Activated naive CD4-positive, alpha-beta T cell treated with anti-CD3 and anti-CD28 coated beads for 36 hours (primary cell): ENCODE results near the gene RND1. TPM values are rescaled to one million over a fixed set of nuclear protein-coding genes. Genes with fewer than 3 reads are reported as not detected.
"Not testable (repeated sequence)": the region's sequence is repeated elsewhere in the genome, so short reads cannot be mapped to it uniquely, and the experiment has no call there.

Experiments used
- CTCF ChIA-PET: fragments of 350-600 bp; sonication (Branson Sonifier 250); formaldehyde crosslinking; loops from one replicate; lab custom pipeline; 2021; ENCODE audit warnings: antibody characterized with exemption; lab: Charles Lee
- DNase-seq: peaks from one replicate; pipeline ENCODE4 v3.0.0-alpha.2; 2020
- H3K27ac Mint-ChIP-seq: one replicate; pipeline ENCODE4 v1.8.0; 2021; ENCODE audit warnings: mild to moderate bottlenecking, mixed read lengths
- H3K27me3 Mint-ChIP-seq: one replicate; pipeline ENCODE4 v1.8.0; 2021; ENCODE audit warnings: low read depth, mixed read lengths
- H3K36me3 Mint-ChIP-seq: one replicate; pipeline ENCODE4 v1.8.0; 2021; ENCODE audit warnings: low read depth, mixed read lengths
- H3K4me1 Mint-ChIP-seq: one replicate; pipeline ENCODE4 v1.8.0; 2021; ENCODE audit warnings: low read depth, mixed read lengths
- H3K4me3 Mint-ChIP-seq: one replicate; pipeline ENCODE4 v1.8.0; 2021; ENCODE audit warnings: mild to moderate bottlenecking, moderate library complexity, mixed read lengths
- H3K9me3 Mint-ChIP-seq: one replicate; pipeline ENCODE4 v1.8.0; 2021; ENCODE audit warnings: mixed read lengths
- intact Hi-C: fragments of 100-400 bp; cut with micrococcal nuclease; formaldehyde crosslinking; loops from one replicate; pipeline ENCODE4 v1.15.1; 2023
- total RNA-seq, 2 experiments: library from RNA; stranded (reverse); gene quantifications; one replicate each; pipeline ENCODE4 v1.2.3, GENCODE V29; 2021

Gene RND1
- total RNA-seq, 2 experiments from 2014 or later = 6.8 to 7.4 TPM

DNA sequence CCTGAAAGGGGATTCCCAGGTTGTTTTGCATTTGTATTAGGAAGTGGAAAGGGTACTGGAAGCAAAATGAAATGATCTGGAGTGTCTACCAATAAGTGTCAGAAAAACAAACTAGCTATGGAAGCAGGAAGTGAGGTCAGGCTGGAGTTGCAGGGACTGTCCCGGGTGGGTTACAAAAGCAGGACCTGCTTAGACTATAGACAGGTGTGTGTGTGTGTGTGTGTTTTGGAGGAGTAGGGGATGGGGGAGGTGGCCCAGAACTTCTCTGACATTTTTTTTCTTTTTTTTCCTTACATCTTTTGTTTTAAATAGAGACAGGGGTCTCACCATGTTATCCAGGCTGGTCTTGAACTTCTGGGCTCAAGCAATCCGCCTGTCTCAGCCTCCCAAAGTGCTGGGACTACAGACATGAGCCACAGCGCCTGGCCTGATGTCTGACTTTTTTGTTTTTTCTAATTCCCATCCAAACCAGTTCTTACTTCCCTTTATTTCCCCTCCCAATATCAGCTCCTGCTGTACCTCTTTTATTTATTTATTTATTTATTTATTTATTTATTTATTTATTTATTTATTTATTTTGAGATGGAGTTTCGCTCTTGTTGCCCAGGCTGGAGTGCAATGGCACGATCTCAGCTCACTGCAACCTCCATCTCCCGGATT lies 512 bp upstream of the RND1 start:
- H3K36me3 Mint-ChIP-seq = peaks cover 2% of the 10 kb centered on the region
- no peaks in the 10 kb centered on the region for H3K9me3 Mint-ChIP-seq
- intact Hi-C loops = loop anchor here (1.0 kb wide), 3 partner anchors 14 to 184 kb away; partner anchors contain the start of genes DDX23, KANSL2 and PRKAG1
- H3K4me3 Mint-ChIP-seq = peak overlapping the region; percentile 87
- H3K27me3 Mint-ChIP-seq = peaks cover 22% of the 10 kb centered on the region
- peaks cover 20% of the 10 kb centered on the region for H3K4me1 Mint-ChIP-seq
- peak overlapping the region; percentile 62 for H3K27ac Mint-ChIP-seq
- CTCF ChIA-PET = interaction anchor here (0.7 to 9.2 kb wide), 9 partner anchors 12 to 222 kb away, joined by 3 to 86 read pairs (median 4); partner anchors contain the start of gene DDX23
- DNase-seq = no peak

DNA sequence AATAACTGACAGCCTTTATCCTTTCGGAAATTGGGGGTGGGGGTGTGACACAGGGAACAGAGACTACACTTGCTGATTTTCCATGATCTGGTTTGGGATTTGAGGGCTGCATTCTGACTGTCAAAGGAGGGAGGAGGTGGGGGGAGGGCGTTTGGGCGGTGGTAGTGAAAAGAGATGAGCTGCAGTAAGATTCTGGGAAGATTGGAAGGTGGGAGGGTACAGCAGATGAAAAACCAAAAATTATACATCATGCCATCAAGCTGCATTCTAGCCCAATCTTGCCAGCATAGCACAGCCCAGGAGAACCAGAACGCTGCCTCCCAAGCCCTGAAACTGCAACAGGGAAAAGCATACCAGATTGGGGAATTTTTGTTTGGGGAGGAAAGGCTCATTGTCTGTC lies 2.4 kb downstream of the RND1 start:
- Mint-ChIP-seq H3K27ac (no peak overlapping the region), H3K4me3 (no peak overlapping the region), H3K27me3 (peaks cover 22% of the 10 kb centered on the region), H3K4me1 (peaks cover 22% of the 10 kb centered on the region), H3K9me3 (no peaks in the 10 kb centered on the region), H3K36me3 (peaks cover 5% of the 10 kb centered on the region)
- intact Hi-C loops = no loop called here
- CTCF ChIA-PET = interaction anchor here (0.8 to 9.2 kb wide), 5 partner anchors 9 to 125 kb away, joined by 3 to 86 read pairs (median 3); partner anchors contain the start of gene DDX23
- no peak for DNase-seq

DNA sequence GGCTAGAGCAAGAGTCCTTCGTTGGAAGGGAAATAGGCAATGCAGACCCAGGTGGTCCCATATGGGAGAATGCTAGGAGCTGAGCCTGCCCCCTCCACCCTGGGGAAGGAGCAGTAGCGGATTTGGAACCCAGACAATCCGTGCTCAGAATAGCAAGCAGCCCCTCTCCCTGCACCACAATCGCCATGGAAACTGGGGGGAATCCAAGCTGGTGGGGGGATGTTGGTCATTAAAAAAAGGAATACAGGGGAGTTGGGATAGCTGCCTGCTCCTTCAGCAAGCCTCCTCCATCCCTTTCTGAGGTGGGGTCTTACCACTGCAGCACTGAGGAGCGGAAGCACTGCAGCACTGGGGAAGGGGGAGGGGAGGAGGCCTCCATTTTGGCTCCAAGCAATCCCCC lies 2.9 kb downstream of the RND1 start:
- Mint-ChIP-seq H3K27ac (no peak overlapping the region), H3K4me1 (peaks cover 22% of the 10 kb centered on the region), H3K27me3 (peaks cover 22% of the 10 kb centered on the region), H3K4me3 (no peak overlapping the region), H3K9me3 (no peaks in the 10 kb centered on the region), H3K36me3 (peaks cover 5% of the 10 kb centered on the region)
- DNase-seq = no peak
- CTCF ChIA-PET = interaction anchor here (1.2 to 9.2 kb wide), 4 partner anchors 9 to 125 kb away, joined by 3 to 86 read pairs (median 11); partner anchors contain the start of gene DDX23
- intact Hi-C loops = no loop called here

DNA sequence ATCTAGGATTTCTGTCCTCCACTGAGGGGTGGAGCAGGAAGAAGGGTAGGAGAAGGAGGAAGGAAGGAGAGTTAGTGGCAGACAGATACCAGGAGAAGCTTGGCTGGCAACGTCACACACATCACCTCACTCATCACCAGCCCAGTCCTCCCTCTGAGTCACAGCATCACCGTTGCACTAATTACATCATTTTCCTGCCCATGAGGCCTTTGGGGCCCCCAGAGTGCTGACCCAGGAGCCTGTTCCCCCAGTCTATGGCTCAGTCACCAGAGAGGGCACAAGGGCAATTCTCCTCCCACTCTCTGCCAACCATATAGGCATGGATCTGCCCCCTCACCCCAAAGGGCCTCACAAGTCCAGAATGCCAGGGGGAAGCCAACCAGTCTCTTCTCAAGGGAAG lies 4.6 kb downstream of the RND1 start:
- no peaks in the 10 kb centered on the region for H3K9me3 Mint-ChIP-seq
- H3K27ac Mint-ChIP-seq = no peak overlapping the region
- H3K27me3 Mint-ChIP-seq = peaks cover 22% of the 10 kb centered on the region
- intact Hi-C loops = no loop called here
- H3K4me1 Mint-ChIP-seq = peaks cover 20% of the 10 kb centered on the region
- CTCF ChIA-PET = interaction anchor here (0.6 to 9.2 kb wide), 4 partner anchors 7 to 127 kb away, joined by 3 to 86 read pairs (median 5); partner anchors contain the start of gene DDX23
- no peak overlapping the region for H3K4me3 Mint-ChIP-seq
- no peak for DNase-seq
- H3K36me3 Mint-ChIP-seq = peaks cover 5% of the 10 kb centered on the region

DNA sequence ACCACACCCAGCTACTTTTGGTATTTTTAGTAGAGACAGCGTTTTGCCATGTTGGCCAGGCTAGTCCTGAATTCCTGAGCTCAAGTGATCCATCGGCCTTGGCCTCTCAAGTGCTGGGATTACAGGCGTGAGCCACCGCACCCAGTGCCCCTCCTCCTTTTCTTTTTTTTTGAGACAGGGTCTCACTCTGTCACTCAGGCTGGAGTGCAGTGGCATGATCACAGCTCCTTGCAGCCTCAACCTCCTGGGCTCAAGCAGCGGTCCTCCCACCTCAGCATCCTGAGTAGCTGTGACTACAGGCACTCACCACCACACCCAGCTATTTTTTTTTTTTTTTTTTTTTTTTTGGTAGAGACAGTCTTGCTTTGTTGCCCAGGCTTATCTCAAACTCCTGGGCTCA lies 5.4 kb downstream of the RND1 start:
- H3K9me3 Mint-ChIP-seq, DNase-seq, H3K36me3 Mint-ChIP-seq, intact Hi-C loops, H3K27ac Mint-ChIP-seq, H3K4me3 Mint-ChIP-seq: not testable (repeated sequence)
- Mint-ChIP-seq H3K27me3 (peaks cover 22% of the 10 kb centered on the region), H3K4me1 (peaks cover 17% of the 10 kb centered on the region)
- CTCF ChIA-PET = interaction anchor here (1.0 to 1.8 kb wide), 4 partner anchors 8 to 128 kb away, joined by 3 to 5 read pairs (median 4); partner anchors contain the start of gene DDX23

DNA sequence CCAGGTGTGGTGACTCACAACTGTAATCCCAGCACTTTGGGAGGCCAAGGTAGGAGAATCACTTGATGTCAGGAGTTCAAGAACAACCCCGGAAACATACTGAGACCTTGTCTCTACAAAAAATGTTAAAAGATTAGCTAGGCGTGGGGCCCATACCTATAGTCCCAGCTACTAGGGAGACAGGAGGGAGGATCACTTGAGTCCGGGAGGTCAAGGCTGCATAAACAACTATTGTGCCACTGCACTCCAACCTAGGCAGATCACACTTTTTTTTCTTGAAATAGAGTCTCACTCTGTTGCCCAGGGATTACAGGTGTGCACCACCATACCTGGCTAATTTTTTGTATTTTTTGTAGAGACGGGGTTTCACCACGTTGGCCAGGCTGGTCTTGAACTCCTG lies 6.1 kb downstream of the RND1 start:
- intact Hi-C loops = no loop called here
- H3K27ac Mint-ChIP-seq = no peak overlapping the region
- CTCF ChIA-PET = interaction anchor here (1.3 to 1.8 kb wide), 2 partner anchors 13 to 30 kb away, joined by 3 to 4 read pairs; no protein-coding TSS in a partner anchor
- H3K4me1 Mint-ChIP-seq = peaks cover 10% of the 10 kb centered on the region
- no peak for DNase-seq
- H3K9me3 Mint-ChIP-seq = no peaks in the 10 kb centered on the region
- peaks cover 5% of the 10 kb centered on the region for H3K36me3 Mint-ChIP-seq
- peaks cover 17% of the 10 kb centered on the region for H3K27me3 Mint-ChIP-seq
- H3K4me3 Mint-ChIP-seq = no peak overlapping the region

DNA sequence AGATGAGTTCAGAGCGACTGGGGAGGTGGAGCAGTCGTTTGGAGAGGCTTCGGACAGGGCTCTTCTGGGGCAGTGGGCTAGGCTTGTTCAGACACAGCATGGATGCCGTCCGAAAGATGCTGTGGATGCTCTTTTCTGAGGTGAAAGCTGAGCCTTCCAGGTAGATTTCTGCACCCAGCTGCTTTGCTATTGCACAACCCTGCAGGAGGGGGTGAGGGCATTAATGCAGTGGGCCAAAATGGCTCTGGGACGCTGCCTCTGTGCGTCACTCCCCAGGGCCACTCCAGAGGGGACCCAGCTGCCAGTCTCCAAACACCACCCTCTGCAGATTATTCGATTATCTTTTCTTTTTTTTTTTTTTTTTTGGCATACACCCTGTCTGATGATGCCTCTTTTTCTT lies 7.6 kb downstream of the RND1 start:
- peaks cover 4% of the 10 kb centered on the region for H3K27me3 Mint-ChIP-seq
- H3K9me3 Mint-ChIP-seq = no peaks in the 10 kb centered on the region
- H3K36me3 Mint-ChIP-seq = peaks cover 5% of the 10 kb centered on the region
- no peak for DNase-seq
- no peak overlapping the region for H3K4me3 Mint-ChIP-seq
- peaks cover 4% of the 10 kb centered on the region for H3K4me1 Mint-ChIP-seq
- intact Hi-C loops = no loop called here
- H3K27ac Mint-ChIP-seq = no peak overlapping the region
- CTCF ChIA-PET = interaction anchor here (1.6 to 9.6 kb wide), 2 partner anchors 31 to 130 kb away, joined by 5 to 275 read pairs; no protein-coding TSS in a partner anchor

DNA sequence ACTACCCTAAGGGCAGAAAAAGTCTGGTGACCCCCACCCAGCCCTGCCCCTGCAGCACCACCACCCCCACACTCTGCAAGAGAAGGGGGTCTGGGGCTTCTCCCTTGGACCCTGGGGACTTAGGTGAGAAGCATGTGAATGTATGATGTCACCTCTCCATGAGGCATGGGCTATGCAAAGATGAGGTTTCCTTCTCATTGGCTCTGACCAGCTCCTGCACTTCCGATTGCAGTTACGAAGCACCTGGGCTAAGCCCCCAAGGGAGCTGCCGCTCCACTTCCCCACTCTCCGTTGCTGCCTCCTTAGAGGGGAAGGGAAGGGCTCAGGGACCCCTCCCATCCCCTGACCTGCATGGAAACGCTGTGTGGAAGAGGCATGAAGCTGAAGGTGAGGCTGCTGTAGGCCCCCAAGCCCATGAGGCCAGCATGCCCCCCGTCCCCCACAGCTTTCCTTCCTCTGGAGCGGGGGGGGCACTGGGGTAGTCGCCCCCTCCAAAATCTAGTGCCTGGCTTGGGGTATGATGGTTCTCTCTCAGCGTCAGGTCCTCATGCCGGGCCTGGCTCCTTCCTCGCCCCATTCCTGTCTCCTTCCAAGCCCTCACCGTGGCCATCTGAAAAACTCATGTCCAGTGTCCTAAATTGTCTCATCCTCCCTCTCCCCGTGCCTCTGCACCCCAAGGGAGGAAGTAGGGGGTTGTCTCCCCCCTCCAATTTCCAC lies 8.2 kb downstream of the RND1 start:
- DNase-seq = no peak
- intact Hi-C loops = no loop called here
- H3K4me3 Mint-ChIP-seq = no peak overlapping the region
- H3K4me1 Mint-ChIP-seq = peaks cover 8% of the 10 kb centered on the region
- no peak overlapping the region for H3K27ac Mint-ChIP-seq
- CTCF ChIA-PET = interaction anchor here (1.6 to 9.6 kb wide), 4 partner anchors 8 to 131 kb away, joined by 5 to 275 read pairs (median 46); partner anchors contain the start of gene RND1
- H3K36me3 Mint-ChIP-seq = peaks cover 3% of the 10 kb centered on the region
- no peaks in the 10 kb centered on the region for H3K9me3 Mint-ChIP-seq
- no peaks in the 10 kb centered on the region for H3K27me3 Mint-ChIP-seq

DNA sequence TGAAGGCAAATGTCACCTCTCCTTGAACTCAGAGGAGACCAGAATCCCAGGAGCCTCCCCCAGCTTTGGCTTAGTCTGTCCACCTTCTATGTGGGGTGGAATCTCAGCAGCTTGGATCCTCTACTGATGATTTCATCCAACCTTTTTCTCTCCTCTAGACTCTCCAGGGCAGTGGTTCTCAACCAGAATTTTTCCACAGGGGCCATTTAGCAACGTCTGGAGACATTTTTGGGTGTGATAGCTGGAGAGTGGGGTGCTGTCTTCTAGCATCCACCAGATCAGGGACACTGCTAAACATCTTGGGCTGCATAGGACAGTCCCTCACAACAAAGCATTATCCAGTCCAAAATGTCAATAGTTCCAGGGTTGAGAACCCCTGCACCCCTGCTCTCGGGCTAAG lies 9.3 kb downstream of the RND1 start:
- intact Hi-C loops = no loop called here
- CTCF ChIA-PET = interaction anchor here (0.6 to 9.6 kb wide), 4 partner anchors 9 to 141 kb away, joined by 3 to 275 read pairs (median 46); partner anchors contain the start of gene RND1
- no peaks in the 10 kb centered on the region for H3K27me3 Mint-ChIP-seq
- H3K36me3 Mint-ChIP-seq = peaks cover 8% of the 10 kb centered on the region
- H3K4me1 Mint-ChIP-seq = peaks cover 8% of the 10 kb centered on the region
- H3K9me3 Mint-ChIP-seq = no peaks in the 10 kb centered on the region
- DNase-seq = no peak
- H3K27ac Mint-ChIP-seq = no peak overlapping the region
- H3K4me3 Mint-ChIP-seq = no peak overlapping the region

DNA sequence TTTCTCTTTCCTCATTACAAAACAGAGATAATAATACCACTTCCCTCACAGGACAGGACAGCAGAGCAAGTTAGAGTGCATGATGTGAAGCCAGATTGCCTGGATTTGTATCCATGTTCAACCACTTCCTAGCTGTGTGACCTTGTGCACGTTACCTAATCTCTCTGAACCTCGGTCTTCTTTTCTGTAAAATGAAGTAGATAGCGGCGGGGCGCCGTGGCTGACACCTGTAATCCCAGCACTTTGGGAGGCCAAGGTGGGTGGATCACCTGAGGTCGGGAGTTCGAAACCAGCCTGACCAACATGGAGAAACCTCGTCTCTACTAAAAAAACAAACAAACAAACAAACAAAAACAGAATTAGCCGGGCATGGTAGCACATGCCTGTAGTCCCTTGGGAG lies 10.7 kb downstream of the RND1 start:
- H3K9me3 Mint-ChIP-seq, H3K4me3 Mint-ChIP-seq, DNase-seq, H3K27ac Mint-ChIP-seq, H3K27me3 Mint-ChIP-seq: not testable (repeated sequence)
- H3K4me1 Mint-ChIP-seq = peaks cover 18% of the 10 kb centered on the region
- intact Hi-C loops = loop anchor here (5.0 kb wide), 2 partner anchors 202 to 332 kb away; partner anchors contain the start of gene TUBA1A
- H3K36me3 Mint-ChIP-seq = peaks cover 19% of the 10 kb centered on the region
- CTCF ChIA-PET = interaction anchor here (0.7 to 9.6 kb wide), 4 partner anchors 11 to 1171 kb away, joined by 4 to 275 read pairs (median 46); partner anchors contain the start of gene RND1

DNA sequence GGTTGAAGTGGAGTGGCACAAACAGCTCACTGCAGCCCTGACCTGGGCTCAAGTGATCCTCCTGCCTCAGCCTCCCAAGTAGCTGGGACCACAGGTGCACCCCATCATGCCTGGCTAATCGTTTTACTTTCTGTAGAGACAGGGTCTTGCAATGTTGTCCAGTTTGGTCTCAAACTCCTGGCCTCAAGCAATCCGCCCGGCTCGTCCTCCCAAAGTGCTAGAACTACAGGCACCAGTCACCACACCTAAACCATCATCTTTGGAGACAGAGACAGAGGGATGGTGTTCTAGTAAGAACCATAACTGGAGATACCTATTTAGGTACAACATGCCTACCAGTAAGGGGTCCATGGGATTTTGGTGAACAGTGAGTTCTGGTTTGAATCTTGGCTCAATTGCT lies 11.2 kb downstream of the RND1 start:
- no peak for DNase-seq
- Mint-ChIP-seq H3K27ac (no peak overlapping the region), H3K4me3 (no peak overlapping the region), H3K36me3 (peaks cover 24% of the 10 kb centered on the region), H3K4me1 (peaks cover 21% of the 10 kb centered on the region), H3K27me3 (no peaks in the 10 kb centered on the region), H3K9me3 (no peaks in the 10 kb centered on the region)
- CTCF ChIA-PET = interaction anchor here (0.9 to 9.6 kb wide), 10 partner anchors 11 to 215 kb away, joined by 3 to 275 read pairs (median 10); partner anchors contain the start of genes ARF3, RHEBL1 and RND1
- intact Hi-C loops = loop anchor here (5.0 kb wide), 2 partner anchors 203 to 333 kb away; partner anchors contain the start of gene TUBA1A
